ENCODE results near the gene LILRB3.

DNA sequence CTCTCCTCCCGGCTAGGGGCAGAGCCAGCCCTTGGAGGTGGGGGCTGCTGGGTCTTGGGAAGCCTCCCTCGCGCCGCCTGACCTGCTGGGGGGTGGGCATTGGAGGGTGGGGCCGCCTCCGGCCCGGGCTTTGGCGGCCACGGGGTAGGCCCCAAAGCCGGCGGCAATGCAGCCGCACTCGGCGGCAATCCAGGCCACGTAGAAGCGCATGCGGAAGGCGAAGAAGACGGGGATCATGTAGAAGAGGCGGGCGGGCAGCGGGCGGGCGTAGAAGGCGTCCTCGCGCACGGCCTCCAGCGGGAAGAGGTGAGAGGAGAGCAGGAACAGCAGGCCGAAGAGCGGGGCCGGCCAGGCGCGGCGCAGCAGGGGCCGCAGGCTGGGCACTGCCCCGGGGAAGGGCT lies 42.1 kb downstream of the LILRB3 start:
- TF ChIP-seq, protein P1, sequence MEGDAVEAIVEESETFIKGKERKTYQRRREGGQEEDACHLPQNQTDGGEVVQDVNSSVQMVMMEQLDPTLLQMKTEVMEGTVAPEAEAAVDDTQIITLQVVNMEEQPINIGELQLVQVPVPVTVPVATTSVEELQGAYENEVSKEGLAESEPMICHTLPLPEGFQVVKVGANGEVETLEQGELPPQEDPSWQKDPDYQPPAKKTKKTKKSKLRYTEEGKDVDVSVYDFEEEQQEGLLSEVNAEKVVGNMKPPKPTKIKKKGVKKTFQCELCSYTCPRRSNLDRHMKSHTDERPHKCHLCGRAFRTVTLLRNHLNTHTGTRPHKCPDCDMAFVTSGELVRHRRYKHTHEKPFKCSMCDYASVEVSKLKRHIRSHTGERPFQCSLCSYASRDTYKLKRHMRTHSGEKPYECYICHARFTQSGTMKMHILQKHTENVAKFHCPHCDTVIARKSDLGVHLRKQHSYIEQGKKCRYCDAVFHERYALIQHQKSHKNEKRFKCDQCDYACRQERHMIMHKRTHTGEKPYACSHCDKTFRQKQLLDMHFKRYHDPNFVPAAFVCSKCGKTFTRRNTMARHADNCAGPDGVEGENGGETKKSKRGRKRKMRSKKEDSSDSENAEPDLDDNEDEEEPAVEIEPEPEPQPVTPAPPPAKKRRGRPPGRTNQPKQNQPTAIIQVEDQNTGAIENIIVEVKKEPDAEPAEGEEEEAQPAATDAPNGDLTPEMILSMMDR (IDR thresholded peaks at IDR 0.05) = no peak
- no peak for TF ChIP-seq POLR2A (IDR thresholded peaks at IDR 0.05)
